DMS153 (cell line): ENCODE results near the gene ATF1.
A peak's percentile ranks its signal among the peaks of the same experiment; 100 is the strongest.
"Not testable (repeated sequence)": the region's sequence is repeated elsewhere in the genome, so short reads cannot be mapped to it uniquely, and the experiment has no call there.

Source experiments
- DNase-seq: peaks from one replicate; lab custom pipeline; 2025; lab: John Stamatoyannopoulos, UW

The ATF1 gene

DNA sequence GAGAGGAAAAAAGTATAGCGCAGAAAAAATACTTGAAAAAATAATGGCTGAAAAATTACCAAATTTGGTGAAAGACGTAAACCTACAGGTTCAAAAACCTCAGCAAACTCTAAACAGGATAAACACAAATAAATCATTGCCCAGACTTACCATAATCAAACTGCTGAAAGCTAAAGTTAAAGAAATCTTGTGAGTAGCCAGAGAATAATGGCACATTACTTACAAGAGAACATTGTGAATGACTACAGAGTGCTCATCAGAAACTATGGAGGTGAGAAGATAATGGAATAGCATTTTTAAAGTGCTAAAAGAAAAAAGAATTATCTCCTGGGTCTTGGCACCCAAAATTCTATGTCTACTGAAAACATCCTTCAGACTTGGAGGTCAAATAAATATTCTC, 36.0 kb downstream of the ATF1 start:
- no peak for DNase-seq

DNA sequence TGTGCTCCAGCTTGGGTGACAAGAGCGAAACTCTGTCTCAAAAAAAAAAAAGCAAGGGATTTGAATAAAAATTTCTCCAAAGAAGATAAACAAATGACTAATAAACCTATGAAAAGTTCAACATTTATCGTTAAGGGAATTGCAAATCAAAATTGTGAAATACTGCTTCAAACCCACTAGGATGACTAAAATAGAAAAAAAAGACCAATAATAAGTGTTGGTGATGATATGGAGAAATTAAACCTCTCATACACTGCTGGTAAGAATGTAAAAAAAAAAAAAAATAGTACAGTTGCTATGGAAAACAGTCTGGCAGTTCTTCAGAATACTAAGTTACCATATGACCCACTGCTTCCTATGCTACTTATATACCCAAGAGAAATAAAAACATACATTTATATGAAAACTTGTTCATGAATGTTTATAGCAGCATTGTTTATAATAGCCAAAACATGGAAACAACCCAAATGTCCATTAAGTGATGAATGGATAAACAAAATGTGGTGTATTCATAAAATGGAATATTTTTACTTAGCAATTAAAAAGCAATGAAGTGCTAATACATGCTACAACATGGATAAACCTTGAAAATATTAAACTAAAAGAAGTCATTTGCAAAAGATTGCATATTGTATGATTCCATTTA, 39.5 kb downstream of the ATF1 start:
- no peak for DNase-seq

DNA sequence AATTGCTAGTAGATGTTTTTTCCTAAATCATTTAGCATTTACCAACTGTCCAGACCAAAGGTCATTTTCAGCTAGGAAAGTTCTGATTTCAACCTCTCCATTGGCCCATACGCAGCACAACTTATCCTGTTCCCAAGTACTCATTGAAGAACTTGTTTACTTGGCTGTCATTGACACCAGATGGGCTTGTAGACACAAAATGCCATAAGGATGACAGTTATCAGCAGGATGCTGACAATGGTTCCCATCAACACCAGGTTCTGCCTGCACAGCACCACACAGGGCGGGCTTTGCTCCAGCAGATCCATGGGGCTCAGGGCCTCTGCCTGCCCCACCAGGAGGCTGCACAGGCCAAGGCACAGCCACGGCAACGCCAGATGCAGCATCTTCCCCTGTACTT, 42.3 kb downstream of the ATF1 start:
- DNase-seq = no peak

DNA sequence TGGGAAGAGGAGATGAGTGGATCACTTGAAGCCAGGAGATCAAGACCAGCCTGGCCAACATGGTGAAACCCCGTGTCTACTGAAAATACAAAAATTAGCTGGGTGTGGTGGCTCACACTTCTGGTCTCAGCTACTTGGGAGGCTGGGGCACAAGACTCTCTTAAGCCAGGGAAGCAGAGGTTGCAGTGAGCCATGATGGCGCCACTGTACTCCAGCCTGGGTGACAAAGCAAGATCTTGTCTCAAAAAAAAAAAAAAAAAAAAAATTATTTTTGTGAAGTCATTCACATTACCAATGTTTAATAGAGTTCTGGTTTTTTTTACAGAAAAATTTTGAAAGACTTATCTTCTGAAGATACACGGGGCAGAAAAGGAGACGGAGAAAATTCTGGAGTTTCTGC, 45.2 kb downstream of the ATF1 start:
- DNase-seq = not testable (repeated sequence)

DNA sequence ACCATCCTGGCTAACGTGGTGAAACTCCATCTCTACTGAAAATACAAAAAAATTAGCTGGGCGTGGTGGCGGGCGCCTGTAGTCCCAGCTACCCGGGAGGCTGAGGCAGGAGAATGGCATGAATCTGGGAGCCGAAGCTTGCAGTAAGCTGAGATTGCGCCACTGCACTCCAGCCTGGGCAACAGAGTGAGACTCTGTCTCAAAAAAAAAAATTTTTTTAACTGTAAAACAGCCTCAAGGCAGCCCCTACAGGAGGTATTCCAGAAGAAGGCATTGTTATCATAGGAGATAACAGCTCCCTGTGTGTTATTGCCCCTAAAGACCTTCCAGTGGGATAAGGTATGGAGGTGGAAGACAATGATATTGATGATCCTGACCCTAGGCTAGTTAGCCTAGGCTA, 51.0 kb downstream of the ATF1 start:
- DNase-seq = not testable (repeated sequence)

DNA sequence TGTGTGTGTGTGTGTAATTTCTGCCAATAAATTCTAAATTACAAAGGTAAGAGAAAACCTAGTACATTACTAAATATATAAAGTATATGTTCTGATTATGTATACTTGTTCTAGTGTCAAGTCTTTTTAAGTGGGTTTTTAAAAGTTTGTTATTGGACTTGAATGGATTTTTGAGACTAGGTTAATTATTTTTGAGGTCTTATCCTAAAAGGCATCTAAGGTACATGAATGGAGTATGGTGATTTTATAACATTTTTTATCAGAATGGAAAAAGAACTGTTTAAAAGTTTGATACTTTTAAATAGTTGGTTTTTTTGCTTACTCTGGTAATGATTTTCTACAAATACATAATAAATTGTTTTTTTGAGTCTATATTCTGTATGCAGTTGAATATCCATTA, 56.3 kb downstream of the ATF1 start:
- no peak for DNase-seq

DNA sequence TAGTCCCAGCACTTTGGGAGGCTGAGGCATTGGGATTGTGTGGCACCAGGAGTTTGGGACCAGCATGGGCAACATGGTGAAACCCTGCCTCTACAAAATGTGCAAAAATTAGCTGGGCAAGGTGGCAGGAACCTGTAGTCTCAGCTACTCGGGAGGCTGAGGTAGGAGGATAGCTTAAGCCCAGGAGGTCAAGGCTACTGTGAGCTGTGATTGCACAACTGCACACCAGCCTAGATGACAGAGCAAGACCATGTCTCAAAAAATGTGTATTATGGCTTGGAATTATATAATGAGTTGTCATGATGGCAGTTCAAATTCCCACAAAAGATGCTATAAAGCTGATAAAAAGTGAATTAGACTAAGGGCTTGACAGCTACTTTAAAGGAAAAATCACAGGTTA, 58.2 kb downstream of the ATF1 start:
- DNase-seq = no peak

DNA sequence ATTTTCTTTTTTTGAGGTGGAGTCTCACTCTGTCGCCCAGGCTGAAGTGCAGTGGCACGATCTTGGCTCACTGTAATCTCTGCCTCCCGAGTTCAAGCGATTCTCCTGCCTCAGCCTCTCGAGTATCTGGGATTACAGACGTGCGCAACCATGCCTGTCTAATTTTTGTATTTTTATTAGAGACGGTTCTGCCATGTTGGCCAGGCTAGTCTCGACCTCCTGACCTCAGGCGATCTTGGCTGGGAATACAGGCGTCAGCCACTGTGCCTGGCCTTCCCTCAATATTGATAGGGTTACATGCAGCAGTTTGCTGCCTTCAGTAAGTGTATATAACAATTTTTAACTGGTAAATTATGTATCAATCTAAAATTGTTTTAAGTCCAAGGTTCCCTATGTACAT, 59.8 kb downstream of the ATF1 start:
- not testable (repeated sequence) for DNase-seq

DNA sequence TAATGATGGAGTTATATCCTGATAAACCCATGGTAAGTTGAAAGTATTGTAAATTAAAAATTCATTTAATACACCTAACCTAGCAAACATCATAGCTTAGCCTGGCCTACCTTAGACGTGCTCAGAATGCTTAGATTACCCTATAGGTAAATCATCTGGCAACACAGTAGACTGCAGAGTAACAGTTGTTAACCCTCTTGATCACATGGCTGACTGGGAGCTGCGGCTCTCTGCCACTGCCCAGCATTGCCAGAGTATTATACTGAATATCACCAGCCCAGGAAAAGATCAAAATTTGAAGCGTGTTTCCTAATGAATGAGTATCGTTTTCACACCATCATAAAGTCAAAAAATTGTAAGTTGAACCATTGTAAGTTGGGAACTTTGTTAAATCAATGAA, 61.0 kb downstream of the ATF1 start:
- DNase-seq = no peak

DNA sequence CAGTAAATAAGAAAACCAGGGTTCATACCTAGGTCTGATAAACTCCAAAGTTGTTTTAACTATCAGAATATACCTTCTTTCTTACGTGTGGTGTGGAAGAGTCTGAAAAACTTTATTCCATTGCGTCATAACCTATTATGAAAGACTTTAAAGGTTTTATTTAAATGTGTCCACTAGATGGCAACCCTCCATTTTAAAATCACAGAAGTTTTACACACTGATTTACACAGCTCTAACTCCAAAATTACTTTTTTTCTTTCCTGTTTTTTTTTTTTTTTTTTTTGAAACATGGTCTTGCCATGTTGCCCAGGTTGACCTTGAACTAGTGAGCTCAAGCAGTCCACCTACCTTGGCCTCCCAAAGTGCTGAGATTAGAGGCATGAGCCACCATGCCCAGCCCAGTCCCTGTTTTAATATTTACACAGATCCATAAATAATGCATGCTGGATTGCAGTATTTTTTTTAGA, 61.5 kb downstream of the ATF1 start:
- DNase-seq = peak; percentile 43

DNA sequence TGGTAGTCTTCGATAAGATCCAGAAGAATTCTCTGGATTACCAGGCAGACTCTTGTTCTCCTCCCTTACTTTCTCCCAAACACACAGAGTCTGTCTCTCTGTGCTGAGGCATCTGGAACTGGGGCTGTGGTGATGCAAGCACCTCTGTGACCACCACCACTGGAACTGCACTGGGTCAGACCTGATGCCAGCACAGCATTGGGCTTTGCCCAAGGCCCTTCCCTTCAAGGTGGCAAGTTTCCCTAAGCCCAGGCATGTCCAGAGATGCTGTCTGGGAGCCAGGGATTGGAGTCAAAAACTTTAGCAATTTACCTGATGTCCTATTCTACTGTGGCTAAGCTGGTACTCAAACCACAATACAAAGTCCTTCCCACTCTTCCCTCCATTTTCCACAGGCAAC, 64.2 kb downstream of the ATF1 start:
- DNase-seq = no peak

DNA sequence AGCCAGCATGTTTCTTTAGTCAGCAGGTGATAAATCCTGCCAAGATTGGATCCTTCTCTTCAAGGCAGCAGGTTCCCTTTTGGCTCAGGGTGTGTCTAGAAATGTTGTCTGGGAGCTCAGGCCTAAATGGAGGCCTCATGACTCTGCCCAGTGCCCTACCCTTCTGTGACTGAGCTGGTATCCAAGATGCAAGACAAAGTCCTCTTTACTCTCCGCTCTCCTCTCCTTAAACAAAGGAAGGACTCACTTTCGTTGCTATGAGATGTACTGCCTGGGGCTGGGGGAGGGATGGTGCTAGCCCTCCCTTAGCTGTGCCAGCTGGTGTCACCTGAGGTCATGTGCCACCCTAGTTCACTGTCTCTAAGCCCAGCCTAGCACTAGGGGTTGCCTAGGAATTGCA, 65.0 kb downstream of the ATF1 start:
- no peak for DNase-seq

DNA sequence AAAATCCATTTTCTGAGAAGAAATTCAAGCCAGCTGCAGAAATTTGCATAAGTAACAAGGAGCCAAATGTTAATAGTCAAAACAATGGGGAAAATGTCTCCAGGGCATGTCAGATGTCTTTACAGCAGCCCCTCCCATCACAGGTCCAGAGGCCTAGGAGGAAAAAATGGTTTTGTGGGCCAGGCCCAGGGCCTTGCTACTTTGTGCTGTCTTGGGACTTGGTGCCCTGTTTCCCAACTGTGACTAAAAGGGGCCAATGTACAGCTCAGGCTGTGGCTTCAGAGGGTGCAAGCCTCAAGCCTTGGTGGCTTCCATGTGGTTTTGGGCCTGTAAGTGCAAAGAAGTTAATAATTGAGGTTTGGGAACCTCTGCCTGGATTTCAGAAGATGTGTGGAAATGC, 69.9 kb downstream of the ATF1 start:
- not testable (repeated sequence) for DNase-seq

DNA sequence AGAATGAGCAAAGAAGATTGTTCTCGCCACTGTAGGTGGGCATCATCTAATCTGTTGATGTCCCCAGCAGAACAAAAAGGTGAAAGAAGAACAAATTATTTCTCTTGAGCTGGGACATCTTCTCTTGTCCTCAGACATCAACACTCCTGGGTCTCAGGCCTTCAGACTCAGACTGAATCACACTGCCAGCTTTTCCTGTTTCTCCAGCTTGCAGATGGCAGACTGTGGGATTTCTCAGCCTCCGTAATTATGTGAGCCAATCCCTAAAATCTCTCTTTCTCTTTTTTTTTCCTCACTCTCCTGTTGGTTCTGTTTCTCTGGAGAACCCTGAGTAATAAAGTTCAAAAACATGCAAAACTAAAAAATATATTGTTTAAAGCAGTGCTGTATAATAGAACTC, 75.1 kb downstream of the ATF1 start:
- no peak for DNase-seq

DNA sequence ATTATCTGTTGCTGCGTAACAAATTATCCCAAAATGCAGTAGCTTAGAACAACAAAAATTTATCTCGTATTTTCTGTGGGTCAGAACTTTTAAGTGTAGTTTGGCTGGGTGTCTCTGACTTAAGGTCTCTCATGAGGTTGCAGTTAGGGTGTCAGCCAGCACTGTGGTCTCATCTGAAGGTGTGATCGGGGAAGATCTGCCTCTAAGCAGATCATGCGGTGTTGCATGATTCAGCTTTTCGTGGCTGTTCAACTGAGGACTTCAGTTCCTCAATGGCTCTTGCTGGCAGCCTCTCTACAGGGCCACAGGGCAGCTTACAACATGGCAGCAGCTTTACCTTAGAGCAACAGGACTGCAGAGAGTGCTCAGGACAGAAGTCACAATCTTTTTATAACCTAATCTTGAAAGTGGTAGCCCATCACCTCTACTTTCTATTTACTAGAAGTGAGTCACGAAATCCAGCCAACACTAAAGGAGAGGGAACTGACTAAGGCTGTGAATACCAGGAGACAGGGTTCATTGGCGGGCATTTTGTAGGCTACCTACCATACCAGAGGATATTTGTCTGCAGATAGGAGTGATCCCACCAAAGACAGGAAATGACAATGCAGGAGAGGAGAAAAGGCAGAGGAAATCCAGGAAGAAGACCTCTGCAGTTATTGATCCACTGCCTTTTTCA, 77.0 kb downstream of the ATF1 start:
- DNase-seq = no peak

DNA sequence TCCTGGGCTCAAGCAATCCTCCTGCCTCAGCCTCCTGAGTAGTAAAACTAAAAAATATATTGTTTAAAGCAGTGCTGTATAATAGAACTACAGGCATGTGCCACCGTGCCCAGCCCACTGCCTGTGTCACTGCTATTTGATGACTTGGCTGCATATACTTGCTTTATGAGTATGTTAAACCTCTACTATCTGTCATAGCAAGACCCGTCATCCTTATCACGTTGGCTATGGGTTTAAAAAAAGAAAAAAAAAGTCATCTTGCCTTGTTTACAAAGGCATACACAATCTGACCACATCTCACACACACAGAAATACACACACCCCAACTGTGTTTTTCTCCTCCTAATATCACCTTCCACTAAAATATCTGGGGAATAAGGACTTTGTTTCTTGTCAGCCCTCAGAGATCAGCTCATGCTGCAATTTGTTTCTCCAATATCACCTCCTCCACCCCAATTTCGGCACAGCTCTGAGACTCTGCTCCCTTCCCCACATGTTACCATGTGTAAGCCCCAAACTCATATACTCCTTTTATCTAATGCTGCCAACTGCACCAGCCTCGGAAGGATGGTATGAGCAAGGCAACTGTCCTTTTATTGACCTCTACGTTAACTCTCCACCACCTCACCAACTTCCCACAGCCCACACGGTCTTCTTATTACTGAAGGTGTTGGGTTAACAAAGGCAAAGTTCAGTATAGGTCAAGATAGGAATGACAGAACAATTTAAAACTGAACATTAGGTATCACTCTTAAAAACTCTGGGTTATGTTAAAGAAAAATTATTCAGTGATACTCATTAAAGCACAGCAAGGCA, 78.0 kb downstream of the ATF1 start:
- no peak for DNase-seq

DNA sequence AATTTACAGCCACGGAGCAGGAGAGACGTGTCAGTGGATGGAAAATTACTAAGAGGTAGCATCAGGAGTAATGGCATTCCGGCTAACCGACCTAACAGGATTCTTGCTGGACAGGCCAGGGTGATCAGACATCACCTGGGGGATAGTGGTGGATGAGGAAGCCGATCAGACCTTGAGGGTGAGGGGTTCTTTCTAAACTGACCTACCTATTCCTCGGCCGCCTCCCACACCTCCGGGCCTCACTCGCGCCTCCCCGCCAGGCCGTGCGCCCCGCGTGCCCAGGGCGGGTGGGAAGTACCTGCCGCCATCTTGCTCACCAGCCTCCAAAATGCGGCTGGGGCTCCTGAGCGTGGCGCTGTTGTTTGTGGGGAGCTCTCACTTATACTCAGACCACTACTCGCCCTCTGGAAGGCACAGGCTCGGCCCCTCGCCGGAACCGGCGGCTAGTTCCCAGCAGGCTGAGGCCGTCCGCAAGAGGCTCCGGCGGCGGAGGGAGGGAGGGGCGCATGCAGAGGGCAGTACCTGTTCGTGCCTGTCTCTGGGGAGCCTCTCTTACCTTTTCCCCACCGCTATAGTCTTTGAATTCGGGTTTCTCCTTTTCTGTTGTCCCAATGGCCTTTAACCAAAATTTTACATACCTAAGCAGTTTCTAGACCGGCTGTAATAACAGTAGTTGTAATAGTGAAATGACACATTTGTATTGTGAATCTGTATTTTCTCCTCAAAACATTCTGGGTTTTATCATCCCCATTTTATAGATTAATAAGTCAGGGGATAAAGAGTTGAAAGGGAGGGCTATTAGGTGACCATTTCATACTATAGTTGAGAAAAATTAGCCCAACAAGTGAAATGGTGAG, 79.0 kb downstream of the ATF1 start, which contains the start of gene TMPRSS12:
Gene TMPRSS12, plus strand, starts transcription at position 290 of the 857 bp plus-strand sequence. Its CDS starts 39 bp downstream, at position 329.
- no peak for DNase-seq

DNA sequence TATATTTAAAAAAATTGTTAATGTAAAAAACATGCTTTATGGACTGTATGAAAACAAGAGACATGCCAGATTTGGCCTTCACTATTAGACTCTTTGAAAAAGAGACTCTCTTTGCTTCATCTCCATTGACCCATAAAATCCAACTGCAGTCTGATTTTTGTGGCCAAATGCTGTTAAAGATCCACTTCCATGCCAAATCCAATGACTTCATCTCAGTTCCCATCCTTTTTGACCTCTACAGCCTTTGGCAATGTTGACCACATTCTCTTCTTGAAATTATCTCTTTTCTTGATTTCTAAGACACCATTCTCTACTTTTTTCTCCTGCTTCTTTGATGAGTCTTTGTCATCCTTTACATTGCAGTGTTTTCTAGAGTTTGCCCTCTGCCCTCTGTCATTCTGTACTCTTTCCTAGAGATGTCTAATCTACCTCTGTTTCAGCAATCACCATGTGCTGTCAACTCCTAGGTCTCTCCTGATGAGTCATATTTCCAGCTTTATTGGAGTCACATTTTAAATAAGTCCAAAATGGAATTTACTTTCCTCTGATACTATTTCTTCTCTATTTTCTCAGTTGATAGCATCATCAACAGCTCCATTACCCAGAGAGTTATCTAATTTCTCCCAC, 81.2 kb downstream of the ATF1 start:
- no peak for DNase-seq

DNA sequence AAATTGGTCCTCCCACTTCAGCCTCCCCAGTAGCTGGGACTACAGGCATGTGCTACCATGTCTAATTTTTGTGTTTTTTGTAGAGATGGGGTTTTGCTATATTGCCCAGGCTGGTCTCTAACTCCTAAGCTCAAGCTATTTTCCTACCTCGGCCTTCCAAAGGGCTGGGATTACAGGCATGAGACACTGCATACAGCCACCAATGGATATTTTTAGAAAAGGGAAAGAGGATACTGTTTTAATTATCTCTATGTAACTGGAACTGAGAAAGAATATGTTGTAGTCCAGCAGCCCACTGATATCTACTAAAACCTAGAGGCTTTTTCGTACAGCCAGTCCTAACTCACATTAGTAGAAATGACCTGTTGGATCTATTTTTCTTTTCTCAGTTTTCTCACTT, 85.1 kb downstream of the ATF1 start:
- DNase-seq = no peak

DNA sequence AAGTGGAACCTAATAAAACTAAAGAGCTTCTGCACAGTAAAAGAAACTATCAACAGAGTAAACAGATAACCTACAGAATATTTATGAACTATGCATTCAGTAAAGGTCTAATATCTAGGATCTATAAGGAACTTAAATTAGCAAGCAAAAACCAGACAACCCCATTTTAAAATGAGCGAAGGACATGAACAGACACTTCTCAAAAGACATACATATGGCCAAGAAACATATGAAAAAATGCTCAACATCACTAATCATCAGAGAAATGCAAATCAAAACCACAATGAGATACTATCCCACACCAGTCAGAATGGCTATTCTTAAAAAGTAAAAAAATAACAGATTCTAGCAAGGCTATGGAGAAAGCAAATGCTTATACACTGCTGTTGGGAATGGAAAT, 91.3 kb downstream of the ATF1 start:
- DNase-seq = not testable (repeated sequence)

DNA sequence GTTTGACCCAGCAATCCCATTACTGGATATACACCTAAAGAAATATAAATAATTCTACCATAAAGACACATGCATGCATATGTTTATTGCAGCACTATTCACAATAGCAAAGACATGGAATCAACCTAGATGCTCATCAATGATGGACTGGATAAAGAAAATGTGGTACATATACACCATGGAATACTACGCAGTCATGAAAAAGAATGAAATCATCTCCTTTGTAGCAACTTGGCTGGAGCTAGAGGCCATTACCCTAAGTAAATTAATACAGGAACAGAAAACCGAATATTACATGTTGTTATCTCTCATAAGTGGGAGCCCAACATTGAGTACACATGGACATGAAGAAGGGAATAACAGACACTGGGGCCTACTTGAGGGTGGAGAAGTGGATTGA, 91.8 kb downstream of the ATF1 start:
- not testable (repeated sequence) for DNase-seq
